HCT116 (cell line): Measurements from ENCODE around the gene CLGN. TPM values are rescaled to one million over a fixed set of nuclear protein-coding genes. Genes with fewer than 3 reads are reported as not detected.

ENCODE experiments used
- ATAC-seq: fragments of 200-7000 bp; cut with Tn5 transposase; 2 replicates; pipeline ENCODE4 v1.9.1; 2020; ENCODE audit warnings: mild to moderate bottlenecking, moderate library complexity
- BruUV-seq: library from RNA; stranded (reverse); fragments of 400-500 nt; replicated peaks from 2 replicates; lab custom pipeline; 2021; lab: Mats Ljungman, UMichigan
- CTCF ChIA-PET: fragments of 300-600 bp; sonication (Branson Sonifier 250); formaldehyde crosslinking; loops from one replicate; lab custom pipeline; 2021; ENCODE audit warnings: antibody characterized with exemption; lab: Charles Lee
- POLR2A ChIA-PET: fragments of 300-600, 350-600 bp; sonication (Branson Sonifier 250); formaldehyde crosslinking; loops from one replicate; lab custom pipeline; 2021; ENCODE audit warnings: antibody characterized with exemption; lab: Charles Lee
- RAD21 ChIA-PET, 2 experiments: fragments of 300-600 bp; sonication (Branson Sonifier 250); formaldehyde crosslinking; loops; one replicate each; lab custom pipeline; 2023; ENCODE audit warnings: low total read pairs in 2 of 2; ENCODE audit not compliant: uncharacterized antibody in 2 of 2, unreplicated experiment in 2 of 2, low non-redundant PET in 1 of 2; lab: Charles Lee
- DNase-seq: peaks from one replicate; pipeline ENCODE4 v3.0.0-alpha.2; 2010; ENCODE audit warnings: low read depth, low spot score
- H2AFZ ChIP-seq: fragments of 200-600 bp; shearing (Covaris generic), sonication (generic); 2 replicates; pipeline ENCODE4 v1.6.1; 2017; ENCODE audit warnings: low read depth, mixed run types, mixed read lengths, antibody characterized with exemption, low read length; ENCODE audit not compliant: poor library complexity, severe bottlenecking
- H3K27ac ChIP-seq: 2 replicates; pipeline ENCODE4 v1.5.1; 2012; ENCODE audit warnings: low read depth, low read length
- H3K27me3 ChIP-seq: fragments of 200-600 bp; sonication (generic); 2 replicates; pipeline ENCODE4 v1.6.1; 2016; ENCODE audit warnings: mixed run types, low read length, mixed read lengths; ENCODE audit not compliant: insufficient read depth
- H3K36me3 ChIP-seq, 2 experiments: fragments of 200-500 bp in 1 of 2; fragments of 200-600 bp in 1 of 2; sonication (Bioruptor generic) in 1 of 2; sonication (generic) in 1 of 2; 2 replicates each; pipeline versions ENCODE4 v1.5.1 to v1.6.1; 2014 to 2016; ENCODE audit warnings: low read length in 2 of 2, inconsistent platforms in 1 of 2, mixed read lengths in 1 of 2, mixed run types in 1 of 2; ENCODE audit not compliant: insufficient read depth in 2 of 2, control insufficient read depth in 1 of 2
- H3K4me1 ChIP-seq, 2 experiments: fragments of 200-600 bp in 1 of 2; sonication (generic) in 1 of 2; 2 replicates each; pipeline versions ENCODE4 v1.5.1 to v1.6.1; 2012 to 2017; ENCODE audit warnings: low read length in 2 of 2, inconsistent platforms in 1 of 2, mild to moderate bottlenecking in 1 of 2, mixed read lengths in 1 of 2, mixed run types in 1 of 2, moderate library complexity in 1 of 2; ENCODE audit not compliant: insufficient read depth in 2 of 2, control insufficient read depth in 1 of 2
- H3K4me2 ChIP-seq: fragments of 200-600 bp; sonication (generic); 2 replicates; pipeline ENCODE4 v1.6.1; 2017; ENCODE audit warnings: mixed run types, low read length, mixed read lengths
- H3K4me3 ChIP-seq, 2 experiments: fragments of 200-600 bp in 1 of 2; sonication (generic) in 1 of 2; replicated peaks in 1 of 2; 2 replicates each; pipeline ENCODE4 v1.5.1; 2011 to 2016; ENCODE audit warnings: low read length in 2 of 2, control low read depth in 1 of 2, low read depth in 1 of 2, mild to moderate bottlenecking in 1 of 2, mixed read lengths in 1 of 2, mixed run types in 1 of 2
- H3K79me2 ChIP-seq: fragments of 200-600 bp; sonication (generic); 2 replicates; pipeline ENCODE4 v1.6.1; 2017; ENCODE audit warnings: mild to moderate bottlenecking, mixed run types, low read length, moderate library complexity, mixed read lengths; ENCODE audit not compliant: insufficient read depth
- H3K9ac ChIP-seq: fragments of 200-600 bp; sonication (generic); 2 replicates; pipeline ENCODE4 v1.6.1; 2016; ENCODE audit warnings: low read length, mixed read lengths
- H3K9me2 ChIP-seq: fragments of 200-600 bp; sonication (generic), shearing (Covaris generic); 2 replicates; pipeline ENCODE4 v1.6.1; 2017; ENCODE audit warnings: mixed run types, mild to moderate bottlenecking, moderate library complexity; ENCODE audit not compliant: insufficient read depth
- H3K9me3 ChIP-seq, 2 experiments: fragments of 200-500 bp in 1 of 2; fragments of 200-600 bp in 1 of 2; sonication (Bioruptor generic) in 1 of 2; sonication (generic) in 1 of 2; 2 replicates each; pipeline ENCODE4 v1.6.1; 2014 to 2017; ENCODE audit warnings: low read length in 2 of 2, mixed read lengths in 2 of 2, inconsistent platforms in 1 of 2, low read depth in 1 of 2, mild to moderate bottlenecking in 1 of 2, mixed run types in 1 of 2, moderate library complexity in 1 of 2; ENCODE audit not compliant: control insufficient read depth in 1 of 2, insufficient read depth in 1 of 2
- H4K20me1 ChIP-seq: fragments of 200-600 bp; sonication (generic), shearing (Covaris generic); 2 replicates; pipeline ENCODE4 v1.6.1; 2017; ENCODE audit warnings: mixed run types, mild to moderate bottlenecking, moderate library complexity; ENCODE audit not compliant: insufficient read depth
- EGR1 ChIP-seq: IDR thresholded peaks from 2 replicates; pipeline ENCODE4 v1.6.1; 2012; ENCODE audit warnings: low read depth
- ELF1 ChIP-seq: IDR thresholded peaks from 2 replicates; pipeline ENCODE4 v1.6.1; 2012; ENCODE audit warnings: low read depth, borderline replicate concordance
- EZH2 ChIP-seq: fragments of 200-600 bp; sonication (generic); IDR thresholded peaks from 2 replicates; pipeline ENCODE4 v1.6.1; 2017; ENCODE audit warnings: antibody characterized with exemption, mixed run types
- EZH2phosphoT487 ChIP-seq: fragments of 200-600 bp; IDR thresholded peaks from 2 replicates; pipeline ENCODE4 v1.6.1; 2018; ENCODE audit warnings: antibody characterized with exemption, borderline replicate concordance
- POLR2AphosphoS5 ChIP-seq: IDR thresholded peaks from 2 replicates; pipeline ENCODE4 v1.6.1; 2011; ENCODE audit warnings: mild to moderate bottlenecking, low read depth, low read length, moderate library complexity
- RAD21 ChIP-seq: IDR thresholded peaks from 2 replicates; pipeline ENCODE4 v1.6.1; 2012; ENCODE audit warnings: low read depth, mild to moderate bottlenecking
- SRF ChIP-seq: IDR thresholded peaks from 2 replicates; pipeline ENCODE4 v1.6.1; 2012; ENCODE audit warnings: low read depth
- ZNF274 ChIP-seq: fragments of 200-500 bp; sonication (Bioruptor generic); IDR thresholded peaks from 2 replicates; pipeline ENCODE4 v1.6.1; 2014; ENCODE audit warnings: mild to moderate bottlenecking, low read depth, low read length, inconsistent platforms
- intact Hi-C: fragments of 100-400 bp; cut with micrococcal nuclease; formaldehyde crosslinking; loops from 2 replicates; pipeline ENCODE4 v1.10.0; 2022
- total RNA-seq: library from RNA; stranded (reverse); gene quantifications from one replicate; pipeline ENCODE4 v1.2.1, GENCODE V29; 2021; ENCODE audit not compliant: unreplicated experiment
- TF ChIP-seq, protein P1 (sequence below): IDR thresholded peaks from 2 replicates; pipeline ENCODE4 v1.6.1; 2012
- TF ChIP-seq, protein P2 (sequence below), 3 experiments: fragments of 200-600 bp in 1 of 3; sonication (generic) in 1 of 3; IDR thresholded peaks in 2 of 3; conservative IDR thresholded peaks in 1 of 3; 2 replicates each; pipeline ENCODE4 v1.5.1; 2012 to 2017; ENCODE audit warnings: low read depth in 2 of 3, low read length in 2 of 3, antibody characterized with exemption in 1 of 3, borderline replicate concordance in 1 of 3, control low read depth in 1 of 3, mild to moderate bottlenecking in 1 of 3, mixed read lengths in 1 of 3, mixed run types in 1 of 3, moderate library complexity in 1 of 3; ENCODE audit not compliant: insufficient read depth in 1 of 3

Gene CLGN
- total RNA-seq, 1 experiment from 2014 or later: 1.4 TPM

DNA sequence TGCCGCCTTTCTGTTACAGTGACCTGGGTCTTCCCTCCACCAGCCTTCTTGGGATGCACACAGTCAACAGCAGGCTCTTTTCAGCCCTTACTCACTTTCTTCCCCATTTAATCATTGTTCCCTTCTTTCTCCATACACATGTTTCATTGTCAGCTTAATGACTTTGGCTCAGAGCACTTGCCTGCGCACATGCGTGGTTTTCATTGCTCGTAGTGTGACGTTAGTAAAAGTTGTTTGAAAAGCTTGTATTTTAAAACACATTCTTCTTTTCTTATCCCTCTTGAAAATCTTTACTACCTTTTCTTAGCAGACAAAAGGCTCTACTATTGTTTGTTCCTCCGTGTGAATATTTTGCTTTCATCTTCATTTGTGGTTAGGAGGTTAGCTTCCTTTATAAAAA lies 73.7 kb downstream of the CLGN start:
- no peaks in the 10 kb centered on the region for H4K20me1 ChIP-seq
- TF ChIP-seq ZNF274 (no peak), ELF1 (no peak), RAD21 (no peak), SRF (no peak), EZH2phosphoT487 (no peak), EZH2 (no peak), EGR1 (no peak), POLR2AphosphoS5 (no peak)
- TF ChIP-seq, protein P1, sequence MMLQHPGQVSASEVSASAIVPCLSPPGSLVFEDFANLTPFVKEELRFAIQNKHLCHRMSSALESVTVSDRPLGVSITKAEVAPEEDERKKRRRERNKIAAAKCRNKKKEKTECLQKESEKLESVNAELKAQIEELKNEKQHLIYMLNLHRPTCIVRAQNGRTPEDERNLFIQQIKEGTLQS: no peak
- TF ChIP-seq, protein P2, sequence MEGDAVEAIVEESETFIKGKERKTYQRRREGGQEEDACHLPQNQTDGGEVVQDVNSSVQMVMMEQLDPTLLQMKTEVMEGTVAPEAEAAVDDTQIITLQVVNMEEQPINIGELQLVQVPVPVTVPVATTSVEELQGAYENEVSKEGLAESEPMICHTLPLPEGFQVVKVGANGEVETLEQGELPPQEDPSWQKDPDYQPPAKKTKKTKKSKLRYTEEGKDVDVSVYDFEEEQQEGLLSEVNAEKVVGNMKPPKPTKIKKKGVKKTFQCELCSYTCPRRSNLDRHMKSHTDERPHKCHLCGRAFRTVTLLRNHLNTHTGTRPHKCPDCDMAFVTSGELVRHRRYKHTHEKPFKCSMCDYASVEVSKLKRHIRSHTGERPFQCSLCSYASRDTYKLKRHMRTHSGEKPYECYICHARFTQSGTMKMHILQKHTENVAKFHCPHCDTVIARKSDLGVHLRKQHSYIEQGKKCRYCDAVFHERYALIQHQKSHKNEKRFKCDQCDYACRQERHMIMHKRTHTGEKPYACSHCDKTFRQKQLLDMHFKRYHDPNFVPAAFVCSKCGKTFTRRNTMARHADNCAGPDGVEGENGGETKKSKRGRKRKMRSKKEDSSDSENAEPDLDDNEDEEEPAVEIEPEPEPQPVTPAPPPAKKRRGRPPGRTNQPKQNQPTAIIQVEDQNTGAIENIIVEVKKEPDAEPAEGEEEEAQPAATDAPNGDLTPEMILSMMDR (IDR thresholded peaks at IDR 0.05 in 2 of 3, conservative IDR thresholded peaks at IDR 0.05 in 1 of 3; ENCODE audit: borderline replicate concordance in 1 of 3, insufficient read depth in 1 of 3, low read depth in 2 of 3, low read length in 2 of 3): no peak
- TF ChIP-seq, all 23 proteins: peak for 0
- H3K9me2 ChIP-seq: no peaks in the 10 kb centered on the region
- H3K27ac ChIP-seq: no peak overlapping the region
- BruUV-seq: no TSS peak
- no peaks in the 10 kb centered on the region for H3K9me3 ChIP-seq
- no peak overlapping the region for H3K9ac ChIP-seq
- no peaks in the 10 kb centered on the region for H3K36me3 ChIP-seq
- H3K79me2 ChIP-seq: no peaks in the 10 kb centered on the region
- H3K27me3 ChIP-seq: no peaks in the 10 kb centered on the region
- no peak overlapping the region for H3K4me2 ChIP-seq
- H2AFZ ChIP-seq: no peak overlapping the region
- ATAC-seq: no peak
- POLR2A ChIA-PET: no interaction called here
- no peak for DNase-seq
- intact Hi-C loops: no loop called here
- H3K4me1 ChIP-seq: no peaks in the 10 kb centered on the region
- CTCF ChIA-PET: no interaction called here
- RAD21 ChIA-PET: no interaction called here
- H3K4me3 ChIP-seq: no peak overlapping the region
